ENCODE data around the gene APOL1.

APOL1 gene

DNA sequence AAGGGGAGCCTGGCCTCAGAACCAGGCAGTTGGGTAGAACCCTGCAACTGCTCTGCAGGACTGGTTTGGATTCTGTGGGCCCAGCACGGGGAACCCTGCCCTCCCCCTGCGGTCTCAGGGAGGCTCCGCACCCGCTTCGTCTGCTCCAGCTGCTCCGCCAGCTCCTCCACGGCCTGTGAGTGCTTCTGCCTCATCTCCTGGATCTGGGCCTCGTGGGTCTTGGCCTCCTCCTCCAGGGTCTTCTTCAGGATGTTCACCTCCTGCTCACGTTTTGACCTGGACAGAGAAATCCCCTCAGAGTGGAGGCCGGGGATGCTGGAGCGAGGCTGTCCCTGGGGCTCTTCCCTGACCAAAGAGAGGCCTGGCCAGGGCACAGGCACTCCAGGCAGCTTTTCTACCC lies 41.9 kb downstream of the APOL1 start (continued):
- TF ChIP-seq, protein P1, sequence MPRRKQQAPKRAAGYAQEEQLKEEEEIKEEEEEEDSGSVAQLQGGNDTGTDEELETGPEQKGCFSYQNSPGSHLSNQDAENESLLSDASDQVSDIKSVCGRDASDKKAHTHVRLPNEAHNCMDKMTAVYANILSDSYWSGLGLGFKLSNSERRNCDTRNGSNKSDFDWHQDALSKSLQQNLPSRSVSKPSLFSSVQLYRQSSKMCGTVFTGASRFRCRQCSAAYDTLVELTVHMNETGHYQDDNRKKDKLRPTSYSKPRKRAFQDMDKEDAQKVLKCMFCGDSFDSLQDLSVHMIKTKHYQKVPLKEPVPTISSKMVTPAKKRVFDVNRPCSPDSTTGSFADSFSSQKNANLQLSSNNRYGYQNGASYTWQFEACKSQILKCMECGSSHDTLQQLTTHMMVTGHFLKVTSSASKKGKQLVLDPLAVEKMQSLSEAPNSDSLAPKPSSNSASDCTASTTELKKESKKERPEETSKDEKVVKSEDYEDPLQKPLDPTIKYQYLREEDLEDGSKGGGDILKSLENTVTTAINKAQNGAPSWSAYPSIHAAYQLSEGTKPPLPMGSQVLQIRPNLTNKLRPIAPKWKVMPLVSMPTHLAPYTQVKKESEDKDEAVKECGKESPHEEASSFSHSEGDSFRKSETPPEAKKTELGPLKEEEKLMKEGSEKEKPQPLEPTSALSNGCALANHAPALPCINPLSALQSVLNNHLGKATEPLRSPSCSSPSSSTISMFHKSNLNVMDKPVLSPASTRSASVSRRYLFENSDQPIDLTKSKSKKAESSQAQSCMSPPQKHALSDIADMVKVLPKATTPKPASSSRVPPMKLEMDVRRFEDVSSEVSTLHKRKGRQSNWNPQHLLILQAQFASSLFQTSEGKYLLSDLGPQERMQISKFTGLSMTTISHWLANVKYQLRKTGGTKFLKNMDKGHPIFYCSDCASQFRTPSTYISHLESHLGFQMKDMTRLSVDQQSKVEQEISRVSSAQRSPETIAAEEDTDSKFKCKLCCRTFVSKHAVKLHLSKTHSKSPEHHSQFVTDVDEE (CRISPR knock-in tag; IDR thresholded peaks at IDR 0.05): no peak
- TF ChIP-seq ZC3H10 (CRISPR knock-in tag; IDR thresholded peaks at IDR 0.05) (no peak), RARB (CRISPR knock-in tag; IDR thresholded peaks at IDR 0.05) (no peak), ZNF70 (CRISPR knock-in tag; IDR thresholded peaks at IDR 0.05) (no peak), ISL1 (CRISPR knock-in tag; IDR thresholded peaks at IDR 0.05) (no peak), PPARA (CRISPR knock-in tag; IDR thresholded peaks at IDR 0.05; ENCODE audit: borderline replicate concordance) (no peak)

DNA sequence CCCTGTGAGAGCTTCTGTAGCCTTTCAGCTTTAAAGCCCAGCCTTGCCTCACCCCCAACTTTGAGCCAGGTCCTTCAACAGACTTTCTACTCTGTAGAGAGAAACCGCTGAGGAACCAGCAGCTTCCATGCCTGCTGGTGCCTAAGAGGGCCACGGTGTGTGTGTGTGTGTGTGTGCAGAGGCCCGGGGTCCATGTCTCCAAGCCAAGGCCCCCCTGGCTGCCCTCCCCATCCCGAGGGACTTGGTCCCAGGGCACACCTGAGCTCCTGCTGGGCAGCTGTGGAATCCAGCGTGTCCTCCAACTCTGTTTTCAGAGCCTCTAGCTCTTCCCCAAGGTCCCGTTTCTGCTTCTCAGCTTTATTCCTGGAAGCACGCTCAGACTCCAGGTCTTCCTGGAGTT lies 42.3 kb downstream of the APOL1 start:
- no peak for TF ChIP-seq OSR1 (CRISPR knock-in tag; IDR thresholded peaks at IDR 0.05)
- TF ChIP-seq, protein P2, sequence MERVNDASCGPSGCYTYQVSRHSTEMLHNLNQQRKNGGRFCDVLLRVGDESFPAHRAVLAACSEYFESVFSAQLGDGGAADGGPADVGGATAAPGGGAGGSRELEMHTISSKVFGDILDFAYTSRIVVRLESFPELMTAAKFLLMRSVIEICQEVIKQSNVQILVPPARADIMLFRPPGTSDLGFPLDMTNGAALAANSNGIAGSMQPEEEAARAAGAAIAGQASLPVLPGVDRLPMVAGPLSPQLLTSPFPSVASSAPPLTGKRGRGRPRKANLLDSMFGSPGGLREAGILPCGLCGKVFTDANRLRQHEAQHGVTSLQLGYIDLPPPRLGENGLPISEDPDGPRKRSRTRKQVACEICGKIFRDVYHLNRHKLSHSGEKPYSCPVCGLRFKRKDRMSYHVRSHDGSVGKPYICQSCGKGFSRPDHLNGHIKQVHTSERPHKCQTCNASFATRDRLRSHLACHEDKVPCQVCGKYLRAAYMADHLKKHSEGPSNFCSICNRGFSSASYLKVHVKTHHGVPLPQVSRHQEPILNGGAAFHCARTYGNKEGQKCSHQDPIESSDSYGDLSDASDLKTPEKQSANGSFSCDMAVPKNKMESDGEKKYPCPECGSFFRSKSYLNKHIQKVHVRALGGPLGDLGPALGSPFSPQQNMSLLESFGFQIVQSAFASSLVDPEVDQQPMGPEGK (CRISPR knock-in tag; IDR thresholded peaks at IDR 0.05; ENCODE audit: borderline replicate concordance): no peak
- no peak for TF ChIP-seq ARNTL (CRISPR knock-in tag; IDR thresholded peaks at IDR 0.05; ENCODE audit: borderline replicate concordance, low read depth)
- TF ChIP-seq, protein P3, sequence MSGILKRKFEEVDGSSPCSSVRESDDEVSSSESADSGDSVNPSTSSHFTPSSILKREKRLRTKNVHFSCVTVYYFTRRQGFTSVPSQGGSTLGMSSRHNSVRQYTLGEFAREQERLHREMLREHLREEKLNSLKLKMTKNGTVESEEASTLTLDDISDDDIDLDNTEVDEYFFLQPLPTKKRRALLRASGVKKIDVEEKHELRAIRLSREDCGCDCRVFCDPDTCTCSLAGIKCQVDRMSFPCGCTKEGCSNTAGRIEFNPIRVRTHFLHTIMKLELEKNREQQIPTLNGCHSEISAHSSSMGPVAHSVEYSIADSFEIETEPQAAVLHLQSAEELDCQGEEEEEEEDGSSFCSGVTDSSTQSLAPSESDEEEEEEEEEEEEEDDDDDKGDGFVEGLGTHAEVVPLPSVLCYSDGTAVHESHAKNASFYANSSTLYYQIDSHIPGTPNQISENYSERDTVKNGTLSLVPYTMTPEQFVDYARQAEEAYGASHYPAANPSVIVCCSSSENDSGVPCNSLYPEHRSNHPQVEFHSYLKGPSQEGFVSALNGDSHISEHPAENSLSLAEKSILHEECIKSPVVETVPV (CRISPR knock-in tag; IDR thresholded peaks at IDR 0.05): no peak
- TF ChIP-seq BACH2 (CRISPR knock-in tag; IDR thresholded peaks at IDR 0.05; ENCODE audit: borderline replicate concordance): no peak
- no peak for TF ChIP-seq CSDC2 (CRISPR knock-in tag; IDR thresholded peaks at IDR 0.05)
- TF ChIP-seq, protein P4, sequence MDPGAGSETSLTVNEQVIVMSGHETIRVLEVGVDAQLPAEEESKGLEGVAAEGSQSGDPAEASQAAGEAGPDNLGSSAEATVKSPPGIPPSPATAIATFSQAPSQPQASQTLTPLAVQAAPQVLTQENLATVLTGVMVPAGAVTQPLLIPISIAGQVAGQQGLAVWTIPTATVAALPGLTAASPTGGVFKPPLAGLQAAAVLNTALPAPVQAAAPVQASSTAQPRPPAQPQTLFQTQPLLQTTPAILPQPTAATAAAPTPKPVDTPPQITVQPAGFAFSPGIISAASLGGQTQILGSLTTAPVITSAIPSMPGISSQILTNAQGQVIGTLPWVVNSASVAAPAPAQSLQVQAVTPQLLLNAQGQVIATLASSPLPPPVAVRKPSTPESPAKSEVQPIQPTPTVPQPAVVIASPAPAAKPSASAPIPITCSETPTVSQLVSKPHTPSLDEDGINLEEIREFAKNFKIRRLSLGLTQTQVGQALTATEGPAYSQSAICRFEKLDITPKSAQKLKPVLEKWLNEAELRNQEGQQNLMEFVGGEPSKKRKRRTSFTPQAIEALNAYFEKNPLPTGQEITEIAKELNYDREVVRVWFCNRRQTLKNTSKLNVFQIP (CRISPR knock-in tag; IDR thresholded peaks at IDR 0.05; ENCODE audit: borderline replicate concordance, low read depth): no peak
- TF ChIP-seq RARB (CRISPR knock-in tag; IDR thresholded peaks at IDR 0.05): no peak
- TF ChIP-seq TOX (CRISPR knock-in tag; IDR thresholded peaks at IDR 0.05; ENCODE audit: borderline replicate concordance): no peak
- TF ChIP-seq, protein P1 (CRISPR knock-in tag; IDR thresholded peaks at IDR 0.05): no peak
- no peak for TF ChIP-seq ZNF70 (CRISPR knock-in tag; IDR thresholded peaks at IDR 0.05)
- TF ChIP-seq ZNF565 (CRISPR knock-in tag; conservative IDR thresholded peaks at IDR 0.05; ENCODE audit: low read depth): no peak
- no peak for TF ChIP-seq TCF4 (CRISPR knock-in tag; IDR thresholded peaks at IDR 0.05; ENCODE audit: borderline replicate concordance)
- TF ChIP-seq, protein P5, sequence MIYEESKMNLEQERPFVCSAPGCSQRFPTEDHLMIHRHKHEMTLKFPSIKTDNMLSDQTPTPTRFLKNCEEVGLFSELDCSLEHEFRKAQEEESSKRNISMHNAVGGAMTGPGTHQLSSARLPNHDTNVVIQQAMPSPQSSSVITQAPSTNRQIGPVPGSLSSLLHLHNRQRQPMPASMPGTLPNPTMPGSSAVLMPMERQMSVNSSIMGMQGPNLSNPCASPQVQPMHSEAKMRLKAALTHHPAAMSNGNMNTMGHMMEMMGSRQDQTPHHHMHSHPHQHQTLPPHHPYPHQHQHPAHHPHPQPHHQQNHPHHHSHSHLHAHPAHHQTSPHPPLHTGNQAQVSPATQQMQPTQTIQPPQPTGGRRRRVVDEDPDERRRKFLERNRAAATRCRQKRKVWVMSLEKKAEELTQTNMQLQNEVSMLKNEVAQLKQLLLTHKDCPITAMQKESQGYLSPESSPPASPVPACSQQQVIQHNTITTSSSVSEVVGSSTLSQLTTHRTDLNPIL (CRISPR knock-in tag; IDR thresholded peaks at IDR 0.05; ENCODE audit: low read depth): no peak
- ATAC-seq: no peak

DNA sequence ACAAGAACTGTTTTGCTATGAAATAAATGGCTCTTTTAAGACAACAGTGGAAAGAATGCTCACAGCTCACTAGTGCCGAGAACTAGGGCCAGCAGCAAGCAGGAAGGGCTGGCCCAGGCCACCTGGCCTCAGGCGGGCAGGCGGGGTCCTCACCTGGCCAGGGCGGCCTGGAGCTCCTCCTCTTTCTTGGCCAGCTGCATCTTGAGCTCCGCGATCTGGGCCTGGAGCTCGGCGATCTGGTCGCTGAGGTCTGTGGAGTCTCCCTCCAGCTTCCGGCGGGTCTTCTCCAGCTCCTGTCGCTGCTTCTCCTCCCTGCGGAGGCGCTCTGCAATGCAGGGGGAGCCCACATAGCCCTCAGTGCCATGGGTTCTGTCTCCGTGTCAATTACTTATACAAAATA lies 43.8 kb downstream of the APOL1 start:
- TF ChIP-seq TOX (CRISPR knock-in tag; IDR thresholded peaks at IDR 0.05; ENCODE audit: borderline replicate concordance) (no peak), GLIS3 (CRISPR knock-in tag; IDR thresholded peaks at IDR 0.05) (no peak), RARB (CRISPR knock-in tag; IDR thresholded peaks at IDR 0.05) (no peak), ZFP30 (CRISPR knock-in tag; IDR thresholded peaks at IDR 0.05) (no peak), ZC3H10 (CRISPR knock-in tag; IDR thresholded peaks at IDR 0.05) (no peak), ARNTL (CRISPR knock-in tag; IDR thresholded peaks at IDR 0.05; ENCODE audit: borderline replicate concordance, low read depth) (no peak), CSDC2 (CRISPR knock-in tag; IDR thresholded peaks at IDR 0.05) (no peak), ISL1 (CRISPR knock-in tag; IDR thresholded peaks at IDR 0.05) (no peak), TCF4 (CRISPR knock-in tag; IDR thresholded peaks at IDR 0.05; ENCODE audit: borderline replicate concordance) (no peak)
- TF ChIP-seq, protein P3 (CRISPR knock-in tag; IDR thresholded peaks at IDR 0.05): no peak
- TF ChIP-seq, protein P4 (CRISPR knock-in tag; IDR thresholded peaks at IDR 0.05; ENCODE audit: borderline replicate concordance, low read depth): no peak
- no peak for ATAC-seq

All from SK-N-SH treated with all-trans-retinoic acid at 6 μM for 48 hours (cell line).